Testis (tissue), 2 donors: Measurements from ENCODE around the gene OR7A5.
"Not testable (repeated sequence)": the region's sequence is repeated elsewhere in the genome, so short reads cannot be mapped to it uniquely, and the experiment has no call there.

Source experiments
- POLR2A ChIP-seq: fragments of 450-650 bp; IDR thresholded peaks from one replicate; pipeline ENCODE4 v1.6.1; 2017; ENCODE audit warnings: antibody characterized with exemption, mild to moderate bottlenecking, moderate library complexity
- TF ChIP-seq, protein P1 (sequence below), 3 experiments: fragments of 450-650 bp in 2 of 3; fragments of 200-600 bp in 1 of 3; sonication (generic) in 1 of 3; IDR thresholded peaks; one replicate each; pipeline ENCODE4 v1.5.1; 2016 to 2019; ENCODE audit warnings: antibody characterized with exemption in 3 of 3, mild to moderate bottlenecking in 2 of 3, moderate library complexity in 1 of 3

DNA sequence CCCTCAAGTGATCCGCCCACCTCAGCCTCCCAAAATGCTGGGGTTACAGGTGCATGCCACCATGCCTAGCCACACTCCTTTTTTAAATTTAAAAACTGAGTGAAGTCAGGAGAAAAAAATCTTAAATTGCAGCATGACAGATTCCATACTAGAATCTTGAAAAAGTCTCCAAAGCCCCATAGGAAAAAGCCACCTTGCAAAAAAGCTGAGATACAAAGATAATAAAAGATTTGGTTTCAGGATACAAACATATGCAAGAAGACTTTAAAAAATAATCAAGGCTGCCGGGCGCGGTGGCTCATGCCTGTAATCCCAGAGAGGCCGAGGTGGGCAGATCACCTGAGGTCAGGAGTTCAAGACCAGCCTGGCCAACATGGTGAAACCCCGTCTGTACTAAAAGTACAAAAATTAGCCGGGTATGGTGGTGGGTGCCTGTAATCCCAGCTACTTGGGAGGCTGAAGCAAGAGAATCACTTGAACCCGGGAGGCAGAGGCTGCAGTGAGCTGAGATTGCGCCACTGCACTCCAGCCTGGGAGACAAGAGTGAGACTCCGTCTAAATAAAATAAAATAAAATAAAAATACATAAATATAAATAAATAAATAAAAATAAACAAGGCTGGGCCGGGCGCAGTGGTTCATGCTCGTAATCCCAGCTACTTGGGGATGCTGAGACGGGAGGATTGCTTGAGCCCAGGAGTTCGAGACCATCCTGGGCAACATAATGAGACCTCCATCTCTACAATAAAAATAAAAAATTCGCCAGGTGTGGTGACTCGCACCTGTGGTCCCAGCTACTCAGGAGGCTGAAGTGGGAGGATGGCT lies 53.1 kb downstream of the OR7A5 start:
- TF ChIP-seq, protein P1, sequence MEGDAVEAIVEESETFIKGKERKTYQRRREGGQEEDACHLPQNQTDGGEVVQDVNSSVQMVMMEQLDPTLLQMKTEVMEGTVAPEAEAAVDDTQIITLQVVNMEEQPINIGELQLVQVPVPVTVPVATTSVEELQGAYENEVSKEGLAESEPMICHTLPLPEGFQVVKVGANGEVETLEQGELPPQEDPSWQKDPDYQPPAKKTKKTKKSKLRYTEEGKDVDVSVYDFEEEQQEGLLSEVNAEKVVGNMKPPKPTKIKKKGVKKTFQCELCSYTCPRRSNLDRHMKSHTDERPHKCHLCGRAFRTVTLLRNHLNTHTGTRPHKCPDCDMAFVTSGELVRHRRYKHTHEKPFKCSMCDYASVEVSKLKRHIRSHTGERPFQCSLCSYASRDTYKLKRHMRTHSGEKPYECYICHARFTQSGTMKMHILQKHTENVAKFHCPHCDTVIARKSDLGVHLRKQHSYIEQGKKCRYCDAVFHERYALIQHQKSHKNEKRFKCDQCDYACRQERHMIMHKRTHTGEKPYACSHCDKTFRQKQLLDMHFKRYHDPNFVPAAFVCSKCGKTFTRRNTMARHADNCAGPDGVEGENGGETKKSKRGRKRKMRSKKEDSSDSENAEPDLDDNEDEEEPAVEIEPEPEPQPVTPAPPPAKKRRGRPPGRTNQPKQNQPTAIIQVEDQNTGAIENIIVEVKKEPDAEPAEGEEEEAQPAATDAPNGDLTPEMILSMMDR (IDR thresholded peaks at IDR 0.05), result not testable (repeated sequence)
- not testable (repeated sequence) for TF ChIP-seq POLR2A
